Measurements from ENCODE around the gene MPIG6B.

Gene MPIG6B, protein sequence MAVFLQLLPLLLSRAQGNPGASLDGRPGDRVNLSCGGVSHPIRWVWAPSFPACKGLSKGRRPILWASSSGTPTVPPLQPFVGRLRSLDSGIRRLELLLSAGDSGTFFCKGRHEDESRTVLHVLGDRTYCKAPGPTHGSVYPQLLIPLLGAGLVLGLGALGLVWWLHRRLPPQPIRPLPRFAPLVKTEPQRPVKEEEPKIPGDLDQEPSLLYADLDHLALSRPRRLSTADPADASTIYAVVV

DNA sequence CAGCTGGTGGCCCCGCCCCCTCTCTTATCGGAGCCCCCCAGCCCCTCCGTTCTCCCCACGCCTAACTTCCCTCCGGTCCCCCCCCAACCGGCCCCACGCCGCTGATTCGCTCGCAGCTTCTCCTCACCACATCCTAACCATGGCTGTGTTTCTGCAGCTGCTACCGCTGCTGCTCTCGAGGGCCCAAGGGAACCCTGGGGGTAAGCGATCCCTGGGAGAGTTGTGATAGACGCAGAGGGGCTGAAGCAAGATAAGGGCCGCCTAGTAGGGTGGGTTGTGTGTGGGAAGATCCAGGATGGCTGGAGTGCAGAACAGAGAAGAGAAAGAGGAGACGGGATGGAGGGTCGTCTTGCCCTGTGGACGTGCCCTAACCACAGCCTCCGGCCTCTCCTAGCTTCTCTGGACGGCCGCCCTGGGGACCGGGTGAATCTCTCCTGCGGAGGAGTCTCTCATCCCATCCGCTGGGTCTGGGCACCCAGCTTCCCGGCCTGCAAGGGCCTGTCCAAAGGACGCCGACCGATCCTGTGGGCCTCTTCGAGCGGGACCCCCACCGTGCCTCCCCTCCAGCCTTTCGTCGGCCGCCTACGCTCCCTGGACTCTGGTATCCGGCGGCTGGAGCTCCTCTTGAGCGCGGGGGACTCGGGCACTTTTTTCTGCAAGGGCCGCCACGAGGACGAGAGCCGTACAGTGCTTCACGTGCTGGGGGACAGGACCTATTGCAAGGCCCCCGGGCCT lies at the start of gene MPIG6B:
Gene MPIG6B (plus strand): TSS at position 129 of the 735 bp plus-strand sequence. CDS start 11 bp downstream, at position 140.
- no peak for DNase-seq

DNA sequence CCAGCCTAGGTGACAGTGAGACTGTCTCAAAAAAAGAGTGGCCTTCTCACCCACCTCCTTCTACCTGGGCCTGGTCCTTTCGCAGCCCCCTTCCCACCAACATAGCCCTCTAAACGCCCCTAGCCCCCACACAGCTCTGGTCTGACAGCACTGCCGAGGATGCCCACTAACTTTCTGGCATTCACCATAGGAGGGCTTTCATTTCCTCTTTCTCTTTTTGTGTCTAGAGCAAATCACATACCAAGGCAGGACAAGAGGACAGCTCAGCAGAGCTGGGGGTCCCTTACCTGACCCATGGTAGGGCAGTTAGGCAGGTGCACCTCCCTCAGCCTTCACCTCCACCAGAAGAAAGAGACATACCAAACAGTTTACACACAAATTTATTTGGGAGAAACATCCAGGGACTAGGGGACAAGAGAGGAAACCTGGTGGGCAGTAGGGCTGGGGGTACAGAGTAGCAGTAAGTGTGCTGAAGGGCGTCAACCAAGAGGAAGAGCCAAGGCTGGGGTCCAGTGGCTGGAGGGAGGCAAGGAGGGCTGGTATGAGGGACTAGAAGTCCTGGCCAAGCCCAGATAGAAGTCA lies 46.8 kb upstream of the MPIG6B start:
- DNase-seq = no peak

DNA sequence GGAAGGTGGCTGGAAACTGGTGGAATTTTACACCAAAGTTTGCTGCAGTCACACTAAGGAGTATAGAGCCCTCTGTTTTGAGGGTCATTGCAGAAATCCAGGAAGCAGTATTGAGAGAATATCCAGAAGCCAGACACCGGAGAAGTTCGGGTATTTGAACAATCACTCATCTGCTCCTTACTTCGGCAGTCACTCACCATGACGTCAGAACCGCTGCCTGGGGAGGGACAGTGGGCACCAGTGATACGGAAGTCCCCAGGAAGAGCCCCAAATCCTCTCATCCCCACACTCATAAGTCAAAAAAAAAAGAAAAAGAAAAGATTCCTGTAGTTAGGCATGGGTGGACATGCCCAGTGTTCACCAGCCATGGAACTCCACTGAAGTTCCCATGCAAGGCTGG lies 46.3 kb upstream of the MPIG6B start:
- DNase-seq = no peak

DNA sequence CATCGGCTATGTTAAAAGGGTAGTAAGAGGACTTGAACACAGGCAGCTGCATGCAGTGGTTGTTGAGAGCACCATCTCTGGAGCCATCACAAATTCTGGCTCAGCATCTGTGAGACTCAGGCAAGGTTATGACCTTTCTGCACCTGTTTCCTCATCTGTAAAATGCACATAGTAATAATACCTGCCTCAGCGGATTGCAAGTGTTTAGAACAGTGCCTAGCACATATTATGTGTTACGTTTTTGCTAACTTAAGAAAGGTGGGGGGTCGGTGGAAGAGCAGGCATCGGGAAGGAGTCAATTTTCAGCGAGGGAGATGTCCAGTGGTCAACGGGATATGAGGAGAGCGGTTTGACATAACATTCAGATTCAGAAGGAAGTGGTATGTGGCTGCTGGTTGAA lies 45.2 kb upstream of the MPIG6B start:
- DNase-seq = no peak

DNA sequence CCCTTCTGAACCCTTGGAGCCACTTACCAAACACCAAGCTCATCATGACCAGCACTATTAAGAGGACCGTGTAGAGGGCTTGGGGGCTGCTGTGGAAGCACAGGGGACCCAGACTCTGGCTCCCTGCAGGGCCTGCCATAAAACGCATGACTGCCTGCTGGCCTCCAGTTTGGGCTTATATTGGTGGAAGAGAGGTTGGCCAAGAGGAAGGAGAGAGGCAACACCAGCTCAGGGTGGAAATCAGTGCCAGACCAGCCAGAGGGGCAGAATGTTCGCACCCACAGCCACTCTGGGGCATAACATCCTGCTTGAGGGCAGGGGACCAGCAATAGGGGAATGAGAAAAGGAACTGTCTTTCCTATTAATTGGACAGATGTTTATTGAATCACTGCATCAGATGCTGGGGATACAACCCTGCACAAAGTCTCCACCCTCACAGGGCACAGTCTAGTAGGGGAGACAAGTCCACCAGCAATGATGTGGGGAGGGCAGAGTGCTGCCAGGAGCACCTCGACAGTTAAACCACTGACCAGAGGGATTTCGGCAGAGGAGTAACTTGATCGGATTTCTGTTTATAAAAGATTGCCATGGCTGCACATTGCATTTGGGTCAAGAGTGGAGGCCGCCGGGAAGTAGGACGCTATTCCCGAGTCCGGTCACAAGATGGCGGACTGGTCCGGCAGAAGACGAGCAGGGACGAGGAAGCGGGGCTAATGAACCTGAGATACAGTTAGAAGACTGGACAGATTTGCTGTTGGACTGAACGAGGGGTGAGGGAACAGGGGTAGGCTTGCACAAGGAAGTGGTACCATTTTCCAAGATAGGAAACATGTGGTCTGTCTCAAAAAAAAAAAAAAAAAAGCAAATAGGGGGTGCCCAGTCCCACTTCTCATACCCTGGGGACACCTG lies 42.7 kb upstream of the MPIG6B start, which contains the start of gene LY6G5C:
Gene LY6G5C (minus strand): TSS at position 842 of the 909 bp plus-strand sequence. CDS start 694 bp downstream, at position 148.
- DNase-seq = no peak

DNA sequence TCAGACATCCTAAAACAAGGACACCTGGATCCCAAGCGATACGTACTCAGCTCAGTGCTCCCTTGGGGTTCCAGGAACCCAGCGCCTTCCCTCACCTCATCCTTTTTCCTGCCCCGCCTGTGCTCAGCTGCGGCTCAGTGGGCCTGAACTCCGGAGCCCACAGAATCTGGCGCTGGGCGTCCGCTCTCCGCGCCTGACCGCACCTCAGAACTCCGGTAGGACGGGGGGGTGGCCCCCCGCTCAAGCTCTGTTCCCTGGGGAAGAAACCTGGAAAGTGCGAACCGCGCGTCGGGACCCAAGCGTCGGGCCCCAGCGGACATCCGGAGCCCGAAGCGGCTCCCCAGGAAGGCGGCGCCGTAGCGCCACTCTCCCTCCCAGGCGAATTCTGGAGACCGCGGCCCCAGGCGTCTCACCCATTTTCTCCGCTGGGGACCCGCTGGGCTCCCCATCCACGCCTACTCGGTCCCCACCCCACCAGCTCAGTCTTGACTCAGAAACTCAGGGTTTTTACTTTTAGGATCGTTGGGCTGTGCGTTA lies 42.0 kb upstream of the MPIG6B start:
- DNase-seq = no peak

DNA sequence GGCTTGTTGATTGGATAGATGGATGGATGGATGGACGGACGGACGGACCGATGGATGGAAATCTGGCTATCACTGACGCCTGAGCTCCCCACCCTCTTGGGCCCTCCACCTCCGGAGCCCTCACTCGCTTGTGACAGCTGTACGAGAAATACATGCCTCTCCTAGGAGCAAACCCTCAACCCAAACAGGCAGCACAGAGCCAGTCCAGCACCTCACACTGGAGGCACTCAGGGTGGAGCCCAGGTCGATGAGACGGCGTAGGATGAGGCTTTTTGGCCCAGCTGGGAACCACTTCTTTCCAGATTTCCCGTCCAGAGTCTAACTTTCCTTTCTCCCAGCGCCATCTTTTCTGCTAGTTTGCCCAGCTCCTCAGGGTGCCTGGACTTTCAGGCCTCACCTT lies 39.6 kb upstream of the MPIG6B start:
- no peak for DNase-seq

DNA sequence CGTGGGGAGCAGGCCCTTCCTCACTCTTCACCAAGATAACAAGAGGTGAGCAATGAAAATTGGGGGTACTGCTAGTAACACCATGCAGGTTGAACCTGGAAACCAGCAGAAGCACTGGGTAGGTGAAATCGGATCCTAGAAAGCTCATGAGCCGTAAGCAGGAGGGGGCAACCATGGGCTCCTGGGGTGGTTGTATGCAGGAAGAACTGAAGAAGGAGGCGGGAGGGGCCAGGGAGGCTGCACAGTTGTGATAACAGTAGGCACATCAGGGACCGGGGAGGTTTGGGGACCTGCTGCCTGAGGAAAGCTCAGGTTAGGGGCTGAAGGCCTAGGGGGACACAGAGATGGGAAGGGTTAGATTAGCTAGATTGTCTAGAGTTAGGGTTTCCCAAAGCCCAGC lies 36.7 kb upstream of the MPIG6B start:
- DNase-seq = no peak

DNA sequence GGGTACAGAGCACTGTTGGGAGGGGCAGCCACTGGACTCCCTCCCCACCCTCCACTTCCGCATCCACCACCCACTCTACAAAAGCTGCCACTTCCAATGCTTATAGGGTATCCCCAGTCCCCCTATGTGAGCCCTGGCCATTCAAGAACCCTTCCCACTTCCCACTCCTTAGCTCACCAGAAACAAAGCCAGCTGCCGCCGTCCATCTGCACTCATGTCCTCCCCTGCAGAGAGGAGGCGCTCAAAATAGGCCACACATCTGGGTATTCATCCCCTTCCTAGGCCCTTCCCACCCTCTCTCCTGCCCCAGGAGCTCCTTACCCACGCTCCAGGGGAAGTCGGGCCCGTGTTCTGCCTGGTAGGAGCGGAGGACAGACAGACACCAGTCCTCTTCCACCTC lies 35.9 kb upstream of the MPIG6B start:
- no peak for DNase-seq

DNA sequence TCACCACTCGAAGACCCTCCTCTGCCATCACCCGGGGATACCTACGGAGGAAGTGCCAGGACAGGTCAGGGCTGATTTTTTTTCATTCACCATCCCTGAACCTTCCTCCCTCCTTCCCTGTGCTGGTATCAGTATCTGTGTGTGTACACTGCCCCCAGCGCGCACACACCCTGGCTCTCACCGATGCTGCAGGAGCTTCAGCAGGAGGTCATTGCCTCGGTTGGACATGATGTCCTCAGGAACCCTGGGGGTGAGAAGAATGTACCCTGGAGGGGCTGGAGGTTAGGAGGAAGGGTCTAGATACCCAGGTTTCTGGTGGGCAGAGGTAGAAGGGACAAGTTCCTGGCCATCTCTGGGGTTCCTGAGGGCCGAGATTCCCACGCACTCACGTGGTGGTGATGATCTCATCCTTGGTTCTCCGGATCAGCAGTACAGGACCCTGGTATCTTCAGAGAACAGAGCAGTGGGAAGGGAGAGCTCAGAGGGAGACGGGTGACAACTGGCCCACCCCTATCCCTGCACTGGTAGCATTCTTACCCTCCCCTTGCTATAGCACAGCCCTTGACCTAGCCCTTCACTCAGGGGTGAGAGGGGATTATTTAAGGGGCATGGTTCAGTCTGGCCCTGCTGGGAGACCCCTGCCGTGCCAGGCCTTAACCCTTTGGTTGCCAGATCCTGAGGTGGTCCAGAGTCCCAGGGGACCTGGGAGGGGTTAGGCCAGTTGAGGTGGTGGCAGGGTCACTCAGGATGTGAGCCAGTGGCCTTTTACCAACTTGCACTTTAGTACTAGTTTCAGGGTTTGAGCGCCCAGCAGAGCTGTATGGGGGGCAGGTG lies 35.1 kb upstream of the MPIG6B start:
- no peak for DNase-seq

DNA sequence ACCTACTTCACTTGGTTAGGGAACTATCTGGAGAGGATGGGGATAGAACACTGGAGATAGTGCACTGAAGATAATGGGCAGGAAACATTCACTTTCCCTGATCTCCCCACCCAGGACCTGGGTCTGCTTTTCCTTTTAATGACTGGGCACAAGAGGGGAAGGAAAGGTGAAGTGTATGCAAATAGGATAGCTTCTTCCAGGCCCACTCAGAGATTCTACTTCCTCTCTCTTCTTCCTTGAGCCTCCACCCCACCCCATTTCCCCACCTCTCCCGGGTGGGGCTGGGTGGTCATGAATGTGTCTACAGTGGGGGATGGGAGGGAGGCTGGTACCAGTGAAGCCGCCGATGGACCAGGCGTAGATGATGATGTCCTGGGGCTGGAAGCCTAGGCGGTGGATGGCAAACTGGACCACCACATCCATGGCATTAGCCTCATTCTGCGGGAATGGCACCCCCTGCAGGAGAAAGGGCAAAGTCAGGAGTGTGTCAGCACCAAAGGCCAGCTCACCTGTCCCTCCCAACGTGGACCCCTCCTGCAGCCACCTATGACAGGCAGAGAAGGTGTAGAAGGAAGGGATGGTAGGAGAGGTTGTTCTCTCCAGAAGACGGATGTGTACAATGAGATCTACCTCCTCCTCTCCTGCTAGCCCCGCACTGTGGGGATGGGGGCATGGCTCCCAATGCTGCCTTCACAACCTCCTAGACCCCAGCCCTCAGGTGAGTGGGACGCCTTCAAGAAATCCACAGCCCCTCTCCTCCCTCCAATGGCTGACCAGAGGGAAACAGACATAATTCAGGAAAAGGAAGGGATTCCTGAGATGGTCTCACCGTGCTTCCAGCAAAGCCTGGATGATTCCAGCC lies 33.7 kb upstream of the MPIG6B start:
- DNase-seq = no peak

DNA sequence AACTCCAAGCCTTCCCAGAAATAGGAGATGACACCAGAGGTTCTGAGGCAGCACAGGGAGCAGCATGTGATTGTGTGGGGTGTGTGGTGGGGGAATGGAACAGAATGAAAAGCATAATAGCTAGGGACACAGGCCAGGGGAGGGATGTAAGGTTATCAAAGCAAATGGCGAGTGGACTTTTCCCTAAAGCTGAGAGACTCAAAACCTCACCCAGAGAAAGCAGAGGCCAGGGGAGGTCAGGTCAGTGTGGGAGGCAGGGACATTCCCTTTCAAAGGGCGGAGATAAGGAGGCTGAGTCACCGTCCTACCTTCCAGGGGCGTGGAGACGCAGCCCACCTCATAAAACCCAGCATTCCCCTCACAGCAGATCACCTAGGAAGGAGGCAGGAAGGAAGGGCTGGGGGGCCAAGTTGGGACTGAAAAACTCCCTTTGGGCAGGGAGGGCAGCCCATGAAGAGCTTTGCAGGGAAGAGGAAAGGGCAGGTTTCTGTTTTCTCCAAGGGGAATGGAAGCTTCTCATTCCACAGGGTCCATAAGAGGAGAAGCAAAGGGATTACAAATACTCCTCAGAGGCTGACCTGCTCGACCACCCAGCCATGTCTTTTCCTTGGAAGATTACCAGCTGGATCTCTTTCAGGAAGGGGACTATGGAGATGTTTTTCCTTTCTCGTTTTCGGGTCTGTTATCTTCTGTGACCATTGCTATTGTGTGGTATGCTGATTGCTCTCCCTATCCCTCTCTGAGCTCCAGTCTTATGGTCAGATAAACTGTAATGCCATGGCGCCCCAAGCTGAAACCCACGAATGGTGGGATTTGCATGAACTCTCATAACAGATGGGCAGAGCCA lies 32.7 kb upstream of the MPIG6B start:
- no peak for DNase-seq

DNA sequence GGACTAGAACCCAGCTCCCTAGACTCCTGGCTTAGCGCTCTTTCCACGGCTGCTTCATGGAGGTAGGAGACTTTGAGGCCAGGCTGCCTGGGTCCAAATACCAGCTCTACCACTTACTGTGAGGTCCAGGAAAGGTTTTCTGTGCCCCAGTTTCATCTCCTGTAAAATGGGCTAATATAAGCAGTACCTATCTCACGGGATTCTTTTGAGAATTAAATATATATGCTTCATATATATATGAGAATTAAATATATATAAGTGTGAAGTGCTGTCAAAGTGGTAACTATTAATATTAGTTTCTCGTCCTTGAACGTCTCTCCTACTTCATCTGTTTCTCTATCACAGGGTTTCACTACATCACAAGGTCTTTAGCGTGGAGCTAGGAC lies 32.1 kb upstream of the MPIG6B start:
- no peak for DNase-seq

DNA sequence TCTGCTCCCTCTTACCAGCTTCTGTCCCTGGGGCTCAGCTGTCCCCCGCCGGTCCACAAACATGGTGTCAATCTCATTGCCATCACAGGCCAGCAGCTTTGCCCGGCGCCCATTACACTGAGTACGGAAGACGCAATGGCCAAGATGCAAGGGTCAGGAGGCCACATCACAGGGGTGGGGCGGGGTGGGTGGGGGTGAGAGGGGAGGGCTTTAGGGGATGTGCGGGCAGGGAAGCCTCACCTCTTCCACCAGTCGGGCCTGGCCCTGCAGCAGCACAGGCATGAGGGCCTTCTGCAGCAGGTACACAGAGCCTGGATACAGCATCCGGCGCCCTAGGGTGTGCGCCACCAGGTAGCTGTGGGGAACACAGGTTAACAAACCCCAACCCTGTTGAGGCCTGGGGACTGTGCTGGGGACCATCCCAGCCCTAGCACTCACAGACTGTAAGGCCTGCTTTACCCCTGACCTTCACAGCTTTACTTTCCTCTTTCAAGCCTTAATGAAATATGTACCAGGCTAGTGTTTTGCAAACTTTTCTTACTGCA lies 31.5 kb upstream of the MPIG6B start:
- no peak for DNase-seq

DNA sequence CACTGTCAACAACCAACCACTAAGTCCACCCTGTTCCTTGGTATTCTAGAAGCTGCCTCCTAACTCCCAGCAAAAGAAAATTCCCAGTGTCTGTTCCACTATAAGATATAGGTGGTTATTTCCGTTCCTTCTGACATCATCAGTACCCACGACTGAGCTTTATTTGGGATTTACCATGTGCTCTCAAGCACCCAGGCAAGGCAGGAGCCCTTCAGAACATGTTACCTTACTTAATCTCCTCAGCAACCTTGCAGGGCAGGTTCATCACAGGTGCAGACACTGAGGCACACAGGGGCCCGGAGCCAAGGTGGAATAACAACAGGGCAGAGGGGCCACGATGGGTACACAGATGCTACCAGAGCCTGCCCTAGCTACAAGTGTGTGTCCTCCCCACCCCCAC lies 30.8 kb upstream of the MPIG6B start:
- DNase-seq = no peak

DNA sequence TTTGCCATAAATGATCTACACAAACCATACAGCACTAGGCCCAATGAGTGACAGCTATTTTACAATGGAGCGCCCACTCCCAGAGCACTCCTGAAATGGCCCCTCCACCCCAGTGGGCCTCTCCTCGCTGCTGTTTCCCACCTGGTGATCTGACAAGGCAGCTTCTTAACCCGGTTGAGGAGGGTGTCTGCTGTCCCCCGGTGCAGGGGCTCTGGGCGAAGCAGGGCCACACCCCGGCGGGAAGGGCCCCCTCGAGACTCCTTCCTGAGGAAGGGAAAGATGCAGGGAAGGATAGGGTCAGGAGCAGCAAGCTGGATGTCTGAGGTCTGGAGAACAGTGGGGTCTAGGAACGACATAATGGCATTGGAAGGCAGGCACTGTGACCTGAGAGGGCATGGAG lies 30.3 kb upstream of the MPIG6B start:
- no peak for DNase-seq

DNA sequence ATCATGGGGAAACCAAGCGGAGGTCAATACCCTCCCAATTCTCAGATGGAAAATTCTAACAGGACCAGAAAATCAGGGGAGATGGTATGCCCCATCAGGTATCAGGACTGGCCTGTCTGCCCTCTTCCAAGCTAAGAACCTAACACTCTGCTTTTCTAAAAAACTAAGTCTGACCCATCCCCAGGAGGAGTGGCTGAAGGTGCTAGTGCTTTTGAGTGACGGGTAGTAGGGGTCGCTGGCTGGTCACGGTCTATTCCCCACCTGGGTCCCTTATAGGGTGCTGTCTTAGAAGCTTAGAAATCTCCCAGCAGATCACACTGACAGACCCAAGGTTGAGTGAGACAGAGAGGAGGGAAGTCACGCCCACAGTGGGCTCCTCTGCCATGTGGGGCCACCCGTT lies 29.6 kb upstream of the MPIG6B start:
- no peak for DNase-seq

DNA sequence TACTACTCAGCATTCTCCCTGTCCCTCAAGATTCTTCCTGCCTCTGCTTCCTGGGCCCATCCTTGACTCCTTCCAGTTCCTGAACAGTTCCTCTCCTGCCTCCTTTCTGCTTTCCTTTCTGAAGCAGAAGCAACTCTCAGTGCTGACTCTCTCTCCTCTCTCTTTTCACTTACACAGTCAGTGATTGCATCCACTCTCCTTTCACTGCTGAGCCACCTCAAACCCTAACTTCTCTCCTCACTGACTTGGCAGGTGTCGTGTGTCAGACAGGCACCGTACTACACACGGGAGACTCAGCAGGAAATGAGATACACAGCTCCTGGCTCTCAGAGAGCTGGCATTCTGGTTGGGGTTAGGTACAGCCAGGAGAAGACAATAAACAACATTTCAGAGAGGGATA lies 25.6 kb upstream of the MPIG6B start:
- no peak for DNase-seq

DNA sequence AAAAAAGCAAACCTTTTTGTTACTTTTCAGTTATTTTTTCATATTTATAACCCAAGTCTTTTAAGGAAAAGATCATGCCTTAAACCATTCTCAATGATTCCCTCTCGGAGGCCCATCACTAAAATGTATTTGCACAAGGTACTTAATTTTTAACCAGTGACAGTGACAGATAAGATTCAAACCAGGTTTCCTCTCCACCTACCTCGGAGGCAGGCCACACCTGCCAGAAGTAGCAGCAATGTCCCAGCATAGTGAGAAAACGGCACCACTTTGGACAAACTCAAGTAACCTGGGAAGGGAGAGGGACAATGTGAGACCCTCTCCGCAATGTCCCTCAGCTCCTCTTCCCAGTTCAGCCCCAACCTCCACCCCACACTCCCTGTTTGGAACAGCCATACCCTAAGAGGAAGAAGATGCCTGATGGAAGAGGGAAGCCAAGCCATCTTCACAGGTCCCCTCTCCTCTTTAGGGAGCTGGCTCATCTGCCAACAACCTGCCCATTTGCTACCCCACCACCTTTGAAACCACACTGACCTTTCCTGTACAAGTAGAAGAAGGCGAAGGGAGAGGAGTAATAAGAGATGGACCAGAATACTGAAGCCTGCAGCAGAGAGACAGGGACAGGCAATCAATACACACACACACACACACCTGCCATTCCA lies 22.3 kb upstream of the MPIG6B start:
- no peak for DNase-seq

Measured in NCI-H2107 (cell line).